HepG2 (cell line): ENCODE data around the gene ARHGAP19.

Experiments
- ATF7 ChIP-seq, 2 experiments: fragments of 450-650 bp in 1 of 2; sonication (generic) in 1 of 2; formaldehyde crosslinking in 1 of 2; IDR thresholded peaks; 2 replicates each; pipeline versions ENCODE4 v1.4.0 to v1.6.1; 2016 to 2020; ENCODE audit warnings: antibody characterized with exemption in 1 of 2, mild to moderate bottlenecking in 1 of 2, missing genetic modification reagents in 1 of 2
- FOXK1 ChIP-seq: sonication (generic); formaldehyde crosslinking; IDR thresholded peaks from 2 replicates; pipeline ENCODE4 v1.4.0; 2020; ENCODE audit warnings: low read depth, missing genetic modification reagents, borderline replicate concordance
- HDAC2 ChIP-seq: sonication (generic); formaldehyde crosslinking; IDR thresholded peaks from 2 replicates; pipeline ENCODE4 v1.4.0; 2020; ENCODE audit warnings: missing genetic modification reagents
- NFIC ChIP-seq: IDR thresholded peaks from 2 replicates; pipeline ENCODE4 v1.6.1; 2012; ENCODE audit warnings: mild to moderate bottlenecking, low read length, inconsistent platforms
- THYN1 ChIP-seq: sonication (generic); formaldehyde crosslinking; IDR thresholded peaks from 2 replicates; pipeline ENCODE4 v1.8.1; 2023; ENCODE audit warnings: low read depth, mild to moderate bottlenecking, moderate library complexity, missing genetic modification reagents, borderline replicate concordance
- ZNF432 ChIP-seq: sonication (generic); formaldehyde crosslinking; IDR thresholded peaks from 2 replicates; pipeline ENCODE4 v1.5.0; 2020; ENCODE audit warnings: missing genetic modification reagents, mild to moderate bottlenecking, borderline replicate concordance

- TF ChIP-seq FOXK1 (no peak), ATF7 (IDR thresholded peaks at IDR 0.05) (no peak), ATF7 (CRISPR knock-in tag; IDR thresholded peaks at IDR 0.05) (no peak), ZNF432 (CRISPR knock-in tag) (no peak), THYN1 (CRISPR knock-in tag) (no peak), NFIC (no peak), HDAC2 (CRISPR knock-in tag) (no peak)
Observed at GRCh38 chr10:97277551-97277950, 14.9 kb downstream of the ARHGAP19 start.
